ENCODE results near the gene LMBR1. TPM values are rescaled to one million over a fixed set of nuclear protein-coding genes. Genes with fewer than 3 reads are reported as not detected.
A peak's percentile ranks its signal among the peaks of the same experiment; 100 is the strongest.

The LMBR1 gene
- polyA plus RNA-seq, 1 experiment = 5.3 TPM

GRCh38 chr7:156783864-156784263, 109.1 kb downstream of the LMBR1 start:
- Histone ChIP-seq H3K27me3 (ENCODE audit: control insufficient read depth, insufficient read depth, low read length) (no peaks in the 10 kb centered on the region), H3K4me3 (ENCODE audit: low read depth, low read length) (no peak overlapping the region), H3K36me3 (ENCODE audit: control insufficient read depth, insufficient read depth, low read length) (no peaks in the 10 kb centered on the region; the same call in 1 of the 2 replicates)
- DNase-seq (ENCODE audit: low read depth) = no peak
- POLR2A ChIA-PET = no interaction called here
- CTCF ChIA-PET = interaction anchor here (1.0 kb wide), 1 partner anchor 14 kb away, joined by 4 read pairs; no protein-coding TSS in a partner anchor
- no peak for TF ChIP-seq CTCF (IDR thresholded peaks at IDR 0.05; ENCODE audit: insufficient read depth, low read depth, low read length)

- DNase-seq (ENCODE audit: low read depth) = no peak
- no peak for TF ChIP-seq CTCF (IDR thresholded peaks at IDR 0.05; ENCODE audit: insufficient read depth, low read depth, low read length)
- H3K4me3 ChIP-seq (ENCODE audit: low read depth, low read length) = no peak overlapping the region
- ChIA-PET CTCF (no interaction called here), POLR2A (no interaction called here)
- no peaks in the 10 kb centered on the region for H3K27me3 ChIP-seq (ENCODE audit: control insufficient read depth, insufficient read depth, low read length)
- H3K36me3 ChIP-seq (ENCODE audit: control insufficient read depth, insufficient read depth, low read length) = no peaks in the 10 kb centered on the region; the same call in 1 of the 2 replicates
Measured at GRCh38 chr7:156781972-156782371, 111.0 kb downstream of the LMBR1 start.

GRCh38 chr7:156780724-156781455, 112.1 kb downstream of the LMBR1 start:
- POLR2A ChIA-PET = no interaction called here
- DNase-seq (ENCODE audit: low read depth) = no peak

GRCh38 chr7:156778668-156779067, 114.3 kb downstream of the LMBR1 start:
- CTCF ChIA-PET = interaction anchor here (0.6 to 1.3 kb wide), 4 partner anchors 9 to 393 kb away, joined by 3 to 5 read pairs (median 4); no protein-coding TSS in a partner anchor
- POLR2A ChIA-PET = no interaction called here
- Histone ChIP-seq H3K36me3 (ENCODE audit: control insufficient read depth, insufficient read depth, low read length) (no peaks in the 10 kb centered on the region), H3K4me3 (ENCODE audit: low read depth, low read length) (no peak overlapping the region), H3K27me3 (ENCODE audit: control insufficient read depth, insufficient read depth, low read length) (no peaks in the 10 kb centered on the region)
- TF ChIP-seq CTCF (IDR thresholded peaks at IDR 0.05; ENCODE audit: insufficient read depth, low read depth, low read length) = no peak
- DNase-seq (ENCODE audit: low read depth) = no peak

More at GRCh38 chr7:156780724-156781455, 112.1 kb downstream of the LMBR1 start:
- Histone ChIP-seq H3K27me3 (ENCODE audit: control insufficient read depth, insufficient read depth, low read length) (no peaks in the 10 kb centered on the region), H3K36me3 (ENCODE audit: control insufficient read depth, insufficient read depth, low read length) (no peaks in the 10 kb centered on the region), H3K4me3 (ENCODE audit: low read depth, low read length) (no peak overlapping the region)
- CTCF ChIA-PET = interaction anchor here (1.0 to 1.1 kb wide), 2 partner anchors 10 to 17 kb away, joined by 3 to 5 read pairs; no protein-coding TSS in a partner anchor
- TF ChIP-seq CTCF (IDR thresholded peaks at IDR 0.05; ENCODE audit: insufficient read depth, low read depth, low read length) = no peak

GRCh38 chr7:156778201-156778600, 114.8 kb downstream of the LMBR1 start:
- Histone ChIP-seq H3K27me3 (ENCODE audit: control insufficient read depth, insufficient read depth, low read length) (no peaks in the 10 kb centered on the region), H3K4me3 (ENCODE audit: low read depth, low read length) (no peak overlapping the region), H3K36me3 (ENCODE audit: control insufficient read depth, insufficient read depth, low read length) (no peaks in the 10 kb centered on the region)
- no peak for DNase-seq (ENCODE audit: low read depth)
- ChIA-PET CTCF (interaction anchor here (0.6 to 1.3 kb wide), 4 partner anchors 10 to 393 kb away, joined by 3 to 5 read pairs (median 4); no protein-coding TSS in a partner anchor), POLR2A (no interaction called here)
- TF ChIP-seq CTCF (IDR thresholded peaks at IDR 0.05; ENCODE audit: insufficient read depth, low read depth, low read length) = peak; percentile 14; the same call in 1 of the 2 replicates

Measured in BJ (cell line).